ENCODE measurements around the gene RAPGEF1. TPM values are rescaled to one million over a fixed set of nuclear protein-coding genes. Genes with fewer than 3 reads are reported as not detected.

The RAPGEF1 gene
- total and polyA plus RNA-seq, 9 of the 15 experiments (the other 6 are each of a cell fraction or from before 2014, with no cell fraction given) = 0.06 to 44.1 (median 19.9) TPM

- no peak for TF ChIP-seq MAZ (CRISPR knock-in tag; conservative IDR thresholded peaks at IDR 0.05 in 1 of 2, IDR thresholded peaks at IDR 0.05 in 1 of 2)
- TF ChIP-seq ZNF507 (tag; conservative IDR thresholded peaks at IDR 0.05) = no peak
- no peak for TF ChIP-seq RBM25 (IDR thresholded peaks at IDR 0.05; ENCODE audit: low read depth, low read length, severe bottlenecking)
- TF ChIP-seq ZNF354B (CRISPR knock-in tag; IDR thresholded peaks at IDR 0.05) = no peak
- TF ChIP-seq HNRNPL (IDR thresholded peaks at IDR 0.05; ENCODE audit: low read depth, low read length) = no peak
- TF ChIP-seq WHSC1 (IDR thresholded peaks at IDR 0.05; ENCODE audit: low read length) = no peak
- no peak for TF ChIP-seq ZNF512 (tag; IDR thresholded peaks at IDR 0.05)
- TF ChIP-seq E4F1 (CRISPR knock-in tag; IDR thresholded peaks at IDR 0.05; ENCODE audit: borderline replicate concordance) = no peak
- TF ChIP-seq GATA2 (CRISPR knock-in tag; IDR thresholded peaks at IDR 0.05) = no peak
- TF ChIP-seq ZBTB12 (CRISPR knock-in tag; IDR thresholded peaks at IDR 0.05) = no peak
- no peak for TF ChIP-seq ZNF12 (CRISPR knock-in tag; IDR thresholded peaks at IDR 0.05)
- no peak for TF ChIP-seq KLF1 (tag; IDR thresholded peaks at IDR 0.05)
These were observed 8.6 kb upstream of the RAPGEF1 start (continued) for GRCh38 chr9:131748411-131748955.
